GM23338 (cell line): ENCODE data around the gene PLXNB2.

Source experiments
- CREB1 ChIP-seq: fragments of 250-450 bp; sonication (Bioruptor Pico); IDR thresholded peaks from 2 replicates; pipeline ENCODE4 v1.5.0; 2020; ENCODE audit warnings: low read depth, mild to moderate bottlenecking, moderate library complexity
- CTCF ChIP-seq, 2 experiments: fragments of 200-600 bp in 1 of 2; sonication (generic) in 1 of 2; conservative IDR thresholded peaks; 2 replicates each; pipeline versions ENCODE4 v1.5.1 to v1.6.1; 2016 to 2017; ENCODE audit warnings: antibody characterized with exemption in 2 of 2, low read depth in 2 of 2, mild to moderate bottlenecking in 2 of 2, moderate library complexity in 1 of 2
- ETS1 ChIP-seq: IDR thresholded peaks from 2 replicates; pipeline ENCODE4 v1.6.1; 2016; ENCODE audit warnings: antibody characterized with exemption
- EZH2 ChIP-seq: fragments of 200-600 bp; sonication (generic); IDR thresholded peaks from one replicate; pipeline ENCODE4 v1.8.0; 2017; ENCODE audit warnings: antibody characterized with exemption, mild to moderate bottlenecking, low read depth; ENCODE audit not compliant: unreplicated experiment
- EZH2phosphoT487 ChIP-seq: fragments of 200-600 bp; sonication (generic); IDR thresholded peaks from one replicate; pipeline ENCODE4 v1.8.1; 2018; ENCODE audit warnings: antibody characterized with exemption; ENCODE audit not compliant: unreplicated experiment
- JUNB ChIP-seq: IDR thresholded peaks from one replicate; pipeline ENCODE4 v1.6.1; 2016; ENCODE audit warnings: antibody characterized with exemption; ENCODE audit not compliant: unreplicated experiment
- NANOG ChIP-seq: IDR thresholded peaks from 2 replicates; pipeline ENCODE4 v1.6.1; 2016; ENCODE audit warnings: antibody characterized with exemption, borderline replicate concordance
- POLR2AphosphoS5 ChIP-seq: IDR thresholded peaks from 2 replicates; pipeline ENCODE4 v1.6.1; 2016; ENCODE audit warnings: antibody characterized with exemption, low read depth
- REST ChIP-seq: IDR thresholded peaks from one replicate; pipeline ENCODE4 v1.6.1; 2018; ENCODE audit warnings: antibody characterized with exemption; ENCODE audit not compliant: unreplicated experiment
- STAT1 ChIP-seq: IDR thresholded peaks from one replicate; pipeline ENCODE4 v1.6.1; 2016; ENCODE audit warnings: antibody characterized with exemption; ENCODE audit not compliant: unreplicated experiment
- ZNF114 ChIP-seq: fragments of 250-450 bp; sonication (Bioruptor Pico); IDR thresholded peaks from 2 replicates; pipeline ENCODE4 v1.5.0; 2020; ENCODE audit warnings: mild to moderate bottlenecking, moderate library complexity

GRCh38 chr22:50225200-50225969 lies 82.1 kb downstream of the PLXNB2 start:
- no peak for TF ChIP-seq CTCF (conservative IDR thresholded peaks at IDR 0.05; ENCODE audit: low read depth in 2 of 2)
- TF ChIP-seq STAT1, result no peak
- TF ChIP-seq REST, result no peak
- no peak for TF ChIP-seq CREB1 (CRISPR knock-in tag)
- no peak for TF ChIP-seq POLR2AphosphoS5
- TF ChIP-seq EZH2phosphoT487, result no peak
- TF ChIP-seq ETS1, result no peak
- TF ChIP-seq JUNB, result no peak
- no peak for TF ChIP-seq EZH2
- TF ChIP-seq NANOG, result no peak
- TF ChIP-seq ZNF114 (CRISPR knock-in tag), result no peak
